Right lobe of liver (tissue), 4 donors: Measurements from ENCODE around the gene TMEM42.
"Not testable (repeated sequence)": the region's sequence is repeated elsewhere in the genome, so short reads cannot be mapped to it uniquely, and the experiment has no call there.

ENCODE experiments used
- POLR2A ChIP-seq: fragments of 450-650 bp; IDR thresholded peaks from one replicate; pipeline ENCODE4 v1.6.1; 2017; ENCODE audit warnings: antibody characterized with exemption, mild to moderate bottlenecking
- TF ChIP-seq, protein P1 (sequence below), 4 donors: fragments of 200-600 bp in 3 of 4; fragments of 450-650 bp in 1 of 4; IDR thresholded peaks; one replicate each; pipeline versions ENCODE4 v1.5.1 to v1.8.0; 2016 to 2022; ENCODE audit warnings: antibody characterized with exemption in 4 of 4, mild to moderate bottlenecking in 2 of 4
- donor health status: DM: no; HTN: no; CAD: no.
- donor health status: DM: no; HTN: no; CAD: no.
- donor health status: DM: no; HTN: yes; CAD: no.

DNA sequence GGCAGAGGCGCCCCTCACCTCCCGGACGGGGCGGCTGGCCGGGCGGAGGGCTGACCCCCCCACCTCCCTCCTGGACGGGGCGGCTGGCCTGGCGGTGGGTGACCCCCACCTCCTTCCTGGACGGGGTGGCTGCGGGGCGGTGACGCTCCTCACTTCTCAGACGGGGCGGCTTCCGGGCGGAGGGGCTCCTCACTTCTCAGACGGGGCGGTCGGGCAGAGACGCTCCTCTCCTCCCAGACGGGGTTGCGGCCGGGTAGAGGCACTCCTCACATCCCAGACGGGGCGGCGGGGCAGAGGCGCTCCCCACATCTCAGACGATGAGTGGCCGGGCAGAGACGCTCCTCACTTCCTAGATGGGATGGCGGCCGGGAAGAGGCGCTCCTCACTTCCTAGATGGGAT, 40.5 kb upstream of the TMEM42 start:
- TF ChIP-seq, protein P1, sequence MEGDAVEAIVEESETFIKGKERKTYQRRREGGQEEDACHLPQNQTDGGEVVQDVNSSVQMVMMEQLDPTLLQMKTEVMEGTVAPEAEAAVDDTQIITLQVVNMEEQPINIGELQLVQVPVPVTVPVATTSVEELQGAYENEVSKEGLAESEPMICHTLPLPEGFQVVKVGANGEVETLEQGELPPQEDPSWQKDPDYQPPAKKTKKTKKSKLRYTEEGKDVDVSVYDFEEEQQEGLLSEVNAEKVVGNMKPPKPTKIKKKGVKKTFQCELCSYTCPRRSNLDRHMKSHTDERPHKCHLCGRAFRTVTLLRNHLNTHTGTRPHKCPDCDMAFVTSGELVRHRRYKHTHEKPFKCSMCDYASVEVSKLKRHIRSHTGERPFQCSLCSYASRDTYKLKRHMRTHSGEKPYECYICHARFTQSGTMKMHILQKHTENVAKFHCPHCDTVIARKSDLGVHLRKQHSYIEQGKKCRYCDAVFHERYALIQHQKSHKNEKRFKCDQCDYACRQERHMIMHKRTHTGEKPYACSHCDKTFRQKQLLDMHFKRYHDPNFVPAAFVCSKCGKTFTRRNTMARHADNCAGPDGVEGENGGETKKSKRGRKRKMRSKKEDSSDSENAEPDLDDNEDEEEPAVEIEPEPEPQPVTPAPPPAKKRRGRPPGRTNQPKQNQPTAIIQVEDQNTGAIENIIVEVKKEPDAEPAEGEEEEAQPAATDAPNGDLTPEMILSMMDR (IDR thresholded peaks at IDR 0.05), result not testable (repeated sequence)
- TF ChIP-seq POLR2A, result not testable (repeated sequence)
